Effector CD8-positive, alpha-beta T cell (primary cell): Measurements from ENCODE around the gene HTR5A.

ENCODE experiments used
- DNase-seq: peaks from one replicate; lab custom pipeline; 2025; lab: John Stamatoyannopoulos, UW

The HTR5A gene

DNA sequence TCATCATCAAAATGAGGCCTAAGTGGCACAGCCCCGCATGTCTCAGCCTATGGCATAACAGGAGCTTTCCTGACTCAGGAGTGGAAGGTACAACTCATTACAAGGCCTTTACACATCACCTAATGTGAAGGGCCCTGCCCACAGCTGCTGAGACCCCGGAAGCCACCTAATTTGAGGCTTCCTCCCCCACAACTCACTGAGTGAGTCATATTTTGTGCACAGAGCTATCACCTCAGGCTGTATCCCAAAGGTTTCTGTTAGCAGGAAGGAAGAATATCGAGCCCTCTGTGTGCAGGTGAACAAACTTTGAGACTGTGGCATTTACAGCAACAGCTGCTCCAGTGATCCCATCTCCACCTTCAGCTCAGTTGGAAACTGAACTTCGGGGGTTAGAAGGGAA lies 20.6 kb downstream of the HTR5A start:
- no peak for DNase-seq

- DNase-seq = no peak
Observed at GRCh38 chr7:155093596-155093995, 23.5 kb downstream of the HTR5A start.

GRCh38 chr7:155094636-155095135 lies 24.6 kb downstream of the HTR5A start:
- no peak for DNase-seq

- DNase-seq = no peak
Observed at GRCh38 chr7:155097338-155097737, 27.2 kb downstream of the HTR5A start.

DNA sequence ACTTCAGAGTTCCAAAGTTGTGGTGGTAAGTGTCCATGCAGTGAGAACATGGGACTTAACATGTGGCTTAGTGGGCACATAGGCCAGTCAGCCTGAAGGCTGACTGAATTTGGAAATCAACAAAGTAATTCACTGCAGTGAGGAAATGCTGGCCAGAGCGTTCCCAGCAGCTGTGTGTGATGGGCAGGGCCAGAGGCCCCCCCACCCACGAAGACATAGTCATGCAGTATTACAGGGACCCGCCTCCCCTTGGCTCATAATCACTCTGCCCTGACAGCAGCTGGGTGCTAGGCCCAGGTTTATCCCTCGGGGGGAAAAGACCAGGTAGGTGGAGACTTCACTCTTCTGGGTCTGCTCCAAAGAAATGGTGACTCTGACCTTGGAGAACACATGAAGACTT lies 33.7 kb downstream of the HTR5A start:
- DNase-seq = no peak

DNA sequence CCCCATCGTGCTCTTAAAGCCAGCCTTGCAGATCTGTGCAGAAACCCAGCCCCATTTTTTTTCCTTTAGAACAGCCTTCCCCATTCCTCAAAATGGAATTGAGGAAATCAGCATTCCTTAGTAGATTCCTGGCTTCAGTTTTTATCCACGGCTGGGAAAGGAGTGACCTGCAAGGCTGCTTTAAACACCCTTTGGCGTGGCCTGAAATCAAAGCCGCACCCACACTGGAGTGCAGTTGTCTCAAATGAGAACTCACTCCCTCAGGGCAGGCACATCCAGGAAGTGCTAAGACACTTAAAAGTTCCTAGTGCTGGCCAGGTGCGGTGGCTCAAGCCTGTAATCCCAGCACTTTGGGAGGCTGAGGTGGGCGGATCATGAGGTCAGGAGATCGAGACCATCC lies 34.8 kb downstream of the HTR5A start:
- no peak for DNase-seq

DNA sequence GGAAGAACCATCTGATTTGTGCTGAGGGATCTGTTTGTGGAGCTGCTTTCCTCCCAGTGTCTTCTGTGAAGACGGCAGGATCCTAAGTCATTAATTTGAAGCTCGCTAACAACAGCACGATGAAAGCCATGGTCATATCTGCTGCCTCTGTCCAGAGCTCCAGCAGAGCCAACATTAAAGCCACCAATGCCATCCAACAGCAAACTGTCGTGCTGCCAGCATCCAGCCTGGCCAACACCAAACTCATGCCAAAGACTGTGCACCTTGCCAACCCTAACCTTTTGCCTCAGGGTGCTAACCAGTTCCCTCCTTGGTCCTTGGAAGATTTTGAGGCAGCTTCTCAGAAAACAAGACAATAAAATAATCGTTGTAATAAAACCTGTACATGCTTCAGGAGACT lies 36.2 kb downstream of the HTR5A start:
- DNase-seq = no peak

DNA sequence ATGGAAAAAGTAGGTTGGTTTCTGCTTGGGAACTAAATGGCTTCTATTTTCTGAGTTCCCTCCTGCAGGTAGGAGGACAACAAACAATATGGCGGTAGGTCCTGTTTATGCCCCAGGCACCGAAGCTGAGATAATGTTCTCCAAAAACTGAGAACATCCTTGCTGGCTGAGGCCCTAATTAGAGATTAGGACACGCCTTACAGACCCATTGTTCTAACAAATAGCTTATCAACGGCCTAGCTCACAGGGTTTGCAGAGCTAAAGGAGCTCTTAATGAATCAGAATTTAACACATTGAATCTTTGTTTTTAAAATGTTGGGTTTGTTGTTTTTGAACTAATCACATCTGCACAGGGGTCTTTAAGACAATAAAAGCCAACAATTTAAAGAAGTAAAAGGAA lies 37.0 kb downstream of the HTR5A start:
- no peak for DNase-seq

- no peak for DNase-seq
Observed at GRCh38 chr7:155108144-155108901, 38.2 kb downstream of the HTR5A start.

DNA sequence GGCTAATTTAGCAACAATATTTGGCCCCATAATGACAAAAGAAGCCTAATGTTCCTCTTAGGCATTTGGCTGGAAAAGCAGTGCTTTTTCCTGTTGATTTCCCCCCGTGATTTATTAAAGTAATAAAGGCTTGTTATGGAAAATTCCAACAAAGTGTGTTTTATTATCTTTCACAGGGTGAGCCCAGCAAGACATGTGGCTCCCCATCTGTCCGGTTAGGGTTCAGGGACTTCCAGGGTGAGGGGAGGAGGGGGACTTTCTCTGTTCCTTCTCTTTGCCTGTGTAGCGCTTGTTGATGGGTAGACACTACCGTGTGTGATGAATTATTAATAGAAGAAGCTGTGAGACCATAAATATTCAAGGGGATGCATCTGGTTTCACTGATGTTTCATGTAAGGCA lies 39.0 kb downstream of the HTR5A start:
- DNase-seq = no peak

GRCh38 chr7:155115288-155115687 lies 45.2 kb downstream of the HTR5A start:
- DNase-seq = no peak

DNA sequence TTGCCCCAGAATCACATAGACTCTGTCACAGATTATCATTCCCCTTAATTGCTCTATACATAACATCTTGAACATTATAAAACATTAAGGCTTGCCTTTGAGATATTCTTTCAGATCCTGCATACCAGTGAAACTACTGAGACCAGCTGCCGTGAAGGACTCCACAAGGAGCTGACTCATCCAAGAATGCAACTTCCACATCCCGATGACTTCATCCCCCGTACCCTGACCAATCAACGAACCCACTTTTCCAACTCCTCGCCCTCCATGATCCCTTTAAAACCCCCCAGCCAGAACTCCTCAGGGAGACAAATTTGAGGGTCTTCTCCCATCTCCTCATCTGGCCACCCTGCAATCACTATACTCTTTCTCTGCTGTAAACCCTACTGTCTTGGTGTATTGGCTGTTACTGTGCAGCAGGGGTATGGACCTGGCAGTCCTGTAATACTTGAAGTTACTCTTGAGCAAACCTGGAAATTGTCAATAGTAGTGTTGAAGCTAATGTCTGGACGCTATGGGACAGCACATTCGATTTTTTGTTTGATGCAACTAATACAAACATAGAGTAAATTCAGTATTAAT lies 49.8 kb downstream of the HTR5A start:
- no peak for DNase-seq

DNA sequence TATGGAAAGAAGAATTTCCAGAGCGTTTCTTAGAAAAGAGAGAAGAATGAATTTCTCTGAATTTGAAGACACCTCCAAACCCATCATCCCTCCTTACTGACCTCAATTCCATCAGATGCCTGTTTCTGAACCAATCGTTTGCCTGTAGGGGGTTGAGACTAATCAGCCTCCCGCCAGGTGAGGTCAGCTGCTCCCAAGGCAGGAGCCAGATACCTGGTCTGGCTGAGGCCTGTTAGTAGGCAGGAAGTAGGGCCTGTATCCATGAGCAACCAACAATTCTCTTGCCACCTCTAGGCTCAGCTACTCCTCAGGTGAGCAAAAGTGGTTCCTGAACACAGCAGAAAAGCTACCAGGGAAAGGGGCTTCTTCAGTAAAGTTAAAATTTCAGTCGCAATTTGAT lies 50.3 kb downstream of the HTR5A start:
- DNase-seq = no peak

DNA sequence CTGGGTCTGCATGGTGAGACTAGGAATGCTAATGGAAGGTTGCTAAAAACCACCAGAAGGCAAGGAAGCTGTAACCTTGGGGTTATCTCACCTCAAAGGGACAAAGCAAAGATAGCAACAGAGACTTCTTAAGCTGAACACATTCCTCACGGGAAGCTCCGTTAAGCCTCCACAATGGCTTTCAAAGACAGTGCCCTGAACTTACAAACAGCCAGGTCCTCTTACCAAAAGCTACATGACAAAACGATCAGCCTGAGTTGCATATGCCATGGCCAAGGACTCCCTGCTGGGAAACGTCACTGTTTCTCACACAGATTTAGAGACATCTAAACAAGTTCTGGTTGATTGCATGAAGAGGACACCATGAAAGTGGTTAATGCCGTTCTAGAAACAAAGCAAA lies 52.7 kb downstream of the HTR5A start:
- no peak for DNase-seq

DNA sequence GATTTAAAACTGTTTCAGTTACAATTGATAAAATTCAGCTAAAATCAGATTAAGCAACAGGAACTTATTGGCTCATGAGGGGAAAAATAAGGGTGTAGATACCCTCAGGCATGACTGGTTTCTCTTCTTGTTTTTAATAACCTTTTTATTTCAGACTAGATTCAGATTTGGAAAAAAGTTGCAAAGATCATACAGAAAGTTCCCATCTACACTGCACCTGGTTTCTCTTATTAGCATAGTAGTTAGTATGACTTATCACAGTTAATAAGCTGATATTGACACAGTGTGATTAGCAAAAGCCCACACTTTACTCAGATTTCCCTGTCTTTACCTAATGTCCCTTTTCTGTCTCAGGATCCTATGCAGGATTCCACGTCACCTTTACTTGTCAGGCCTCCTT lies 53.3 kb downstream of the HTR5A start:
- DNase-seq = no peak

GRCh38 chr7:155124706-155125105 lies 54.6 kb downstream of the HTR5A start:
- no peak for DNase-seq

- no peak for DNase-seq
Observed at GRCh38 chr7:155129186-155129585, 59.1 kb downstream of the HTR5A start.

GRCh38 chr7:155129789-155130188 lies 59.7 kb downstream of the HTR5A start:
- no peak for DNase-seq

DNA sequence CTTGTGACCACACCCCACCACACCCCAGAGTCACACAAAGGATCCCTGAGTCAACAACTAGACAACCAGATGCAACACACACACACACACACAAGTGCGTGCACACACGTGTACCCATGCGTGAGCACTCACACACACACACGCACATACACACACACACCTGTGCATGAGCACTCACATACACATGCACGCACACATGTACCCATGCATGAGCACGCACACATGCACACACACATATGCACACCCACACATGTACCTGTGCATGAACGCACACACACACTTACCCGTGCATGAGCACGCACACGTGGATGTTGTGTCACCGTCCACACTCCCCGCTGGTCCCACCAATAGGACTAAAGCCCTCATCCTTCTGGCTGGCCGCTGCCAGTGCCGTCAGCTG lies 60.4 kb downstream of the HTR5A start:
- no peak for DNase-seq

- no peak for DNase-seq
Observed at GRCh38 chr7:155131090-155131489, 61.0 kb downstream of the HTR5A start.

DNA sequence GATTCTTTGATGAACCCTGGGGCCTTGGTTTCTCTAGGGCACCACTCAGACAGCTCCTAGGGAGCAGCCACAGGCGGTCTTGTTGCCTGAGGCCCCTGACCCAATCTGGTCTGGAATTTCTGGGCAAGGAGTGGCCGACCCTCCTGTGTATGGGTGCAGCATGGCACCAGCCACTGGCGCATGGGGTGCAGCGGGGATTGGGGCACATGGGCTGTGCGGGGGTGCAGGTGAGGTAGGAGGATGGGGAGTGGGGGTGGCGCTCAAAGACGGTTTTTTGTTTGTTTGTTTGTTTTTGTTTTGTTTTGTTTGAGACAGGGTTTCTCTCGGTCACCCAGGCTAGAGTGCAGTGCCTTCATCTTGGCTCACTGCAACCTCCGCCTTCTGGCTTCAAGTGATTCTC lies 62.3 kb downstream of the HTR5A start:
- DNase-seq = no peak

DNA sequence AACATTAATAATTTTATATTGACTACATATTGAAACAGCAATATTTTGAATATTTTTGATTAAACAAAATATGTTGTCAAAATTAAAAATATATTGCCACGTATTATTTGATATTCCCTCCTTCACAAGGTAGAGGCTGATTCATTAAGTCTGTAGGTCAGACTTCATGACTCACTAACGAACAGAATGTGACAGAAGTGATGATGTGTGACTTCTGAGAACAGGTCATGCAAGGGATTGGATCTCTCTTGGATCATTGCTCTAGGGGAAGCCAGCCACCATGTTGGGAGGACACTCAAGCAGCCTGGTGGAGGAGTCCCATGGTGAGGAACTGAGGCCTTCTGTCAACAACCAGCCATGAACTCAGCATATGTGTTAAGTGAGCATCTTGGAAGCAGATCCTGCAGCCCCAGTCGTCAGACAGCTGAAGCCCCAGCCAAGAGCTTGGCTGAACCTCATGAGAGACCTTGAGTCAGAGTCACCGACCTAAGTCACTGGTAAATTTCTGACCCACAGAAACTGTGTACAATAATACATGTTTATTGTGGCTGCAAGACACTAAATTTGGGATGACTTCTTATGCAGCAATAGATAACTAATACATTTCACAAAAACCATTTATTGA lies 66.6 kb downstream of the HTR5A start:
- no peak for DNase-seq
